ENCODE measurements around the gene PNLIP. TPM values are rescaled to one million over a fixed set of nuclear protein-coding genes. Genes with fewer than 3 reads are reported as not detected.

The PNLIP gene
- total RNA-seq, 4 donors from 2014 or later: not detected

DNA sequence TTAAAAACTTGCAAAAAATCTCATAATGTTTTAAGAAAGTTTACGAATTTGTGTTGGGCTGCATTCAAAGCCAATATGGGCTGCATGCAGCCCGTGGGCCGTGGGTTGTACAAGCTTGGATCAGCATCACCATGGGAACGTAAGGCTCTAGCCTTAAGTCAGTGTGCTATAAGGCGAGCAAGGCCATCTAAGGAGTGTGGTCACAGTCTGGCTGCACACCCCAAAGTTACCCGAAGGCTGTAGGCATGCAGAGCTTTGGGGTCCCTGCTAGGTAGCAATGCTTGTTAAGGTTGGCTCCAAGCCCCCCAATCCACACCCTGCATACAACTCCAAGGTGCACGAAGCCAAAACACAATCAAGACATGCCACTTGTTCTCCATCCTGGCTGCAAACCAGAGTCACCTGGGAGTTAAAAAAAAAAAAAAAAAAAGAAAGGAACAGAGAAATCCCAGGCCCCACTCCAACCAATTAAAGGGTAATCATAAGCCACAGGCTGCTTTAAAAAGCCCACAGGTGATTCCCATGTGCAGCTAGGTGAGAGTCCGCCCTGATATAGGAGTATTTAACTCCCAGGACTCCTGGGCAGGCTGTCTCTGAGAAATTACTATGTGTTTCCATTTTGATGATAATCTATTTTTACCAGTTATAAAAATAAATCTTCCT lies 66.5 kb downstream of the PNLIP start:
- H3K27ac ChIP-seq: no peak overlapping the region
- DNase-seq: no peak
- WGBS, 2 donors: 71 to 80% methylated on average over 7 to 8 of the region's 8 CpGs

DNA sequence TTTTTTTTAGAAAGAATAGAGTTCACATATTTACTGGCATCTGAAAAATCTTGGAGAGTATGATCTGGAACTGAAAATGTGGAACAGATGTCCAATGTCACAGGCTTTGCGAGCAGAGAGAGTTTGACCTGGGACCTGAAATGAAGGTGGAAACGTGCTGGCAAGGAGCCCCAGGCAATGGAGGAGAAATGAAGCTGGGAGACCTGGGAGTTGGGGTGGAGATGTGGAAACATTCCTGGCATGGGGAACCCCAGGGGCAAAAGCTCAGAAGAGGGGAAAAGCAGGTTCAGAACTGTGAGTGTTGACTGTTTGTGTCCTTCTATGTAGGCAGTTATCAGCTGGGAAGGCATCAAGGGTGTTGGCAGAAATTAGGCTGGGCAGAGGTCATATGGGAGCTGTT lies 67.7 kb downstream of the PNLIP start:
- Histone ChIP-seq H3K27me3 (peaks cover 0 to 27% (median 0%) of the 10 kb centered on the region in 4 donors), H3K4me3 (no peak overlapping the region), H3K27ac (no peak overlapping the region), H3K36me3 (no peaks in the 10 kb centered on the region), H3K4me1 (peaks cover 0 to 9% (median 0%) of the 10 kb centered on the region in 3 donors), H3K9me3 (no peaks in the 10 kb centered on the region)
- no peak for DNase-seq
- 45 to 75% methylated on average over 2 of the region's 2 CpGs for WGBS, 2 donors
- TF ChIP-seq, protein P1, sequence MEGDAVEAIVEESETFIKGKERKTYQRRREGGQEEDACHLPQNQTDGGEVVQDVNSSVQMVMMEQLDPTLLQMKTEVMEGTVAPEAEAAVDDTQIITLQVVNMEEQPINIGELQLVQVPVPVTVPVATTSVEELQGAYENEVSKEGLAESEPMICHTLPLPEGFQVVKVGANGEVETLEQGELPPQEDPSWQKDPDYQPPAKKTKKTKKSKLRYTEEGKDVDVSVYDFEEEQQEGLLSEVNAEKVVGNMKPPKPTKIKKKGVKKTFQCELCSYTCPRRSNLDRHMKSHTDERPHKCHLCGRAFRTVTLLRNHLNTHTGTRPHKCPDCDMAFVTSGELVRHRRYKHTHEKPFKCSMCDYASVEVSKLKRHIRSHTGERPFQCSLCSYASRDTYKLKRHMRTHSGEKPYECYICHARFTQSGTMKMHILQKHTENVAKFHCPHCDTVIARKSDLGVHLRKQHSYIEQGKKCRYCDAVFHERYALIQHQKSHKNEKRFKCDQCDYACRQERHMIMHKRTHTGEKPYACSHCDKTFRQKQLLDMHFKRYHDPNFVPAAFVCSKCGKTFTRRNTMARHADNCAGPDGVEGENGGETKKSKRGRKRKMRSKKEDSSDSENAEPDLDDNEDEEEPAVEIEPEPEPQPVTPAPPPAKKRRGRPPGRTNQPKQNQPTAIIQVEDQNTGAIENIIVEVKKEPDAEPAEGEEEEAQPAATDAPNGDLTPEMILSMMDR (IDR thresholded peaks at IDR 0.05): no peak
- TF ChIP-seq POLR2A (IDR thresholded peaks at IDR 0.05): no peak
- intact Hi-C loops (cut with DNase I): no loop called here

More for the DNA sequence above, 66.5 kb downstream of the PNLIP start:
- Histone ChIP-seq H3K27me3 (peaks cover 0 to 34% (median 0%) of the 10 kb centered on the region in 4 donors), H3K36me3 (no peaks in the 10 kb centered on the region), H3K9me3 (no peaks in the 10 kb centered on the region), H3K4me3 (no peak overlapping the region), H3K4me1 (peaks cover 0 to 9% (median 0%) of the 10 kb centered on the region in 3 donors)
- no peak for TF ChIP-seq POLR2A (IDR thresholded peaks at IDR 0.05)
- TF ChIP-seq, protein P1 (IDR thresholded peaks at IDR 0.05): no peak
- intact Hi-C loops (cut with DNase I): no loop called here

DNA sequence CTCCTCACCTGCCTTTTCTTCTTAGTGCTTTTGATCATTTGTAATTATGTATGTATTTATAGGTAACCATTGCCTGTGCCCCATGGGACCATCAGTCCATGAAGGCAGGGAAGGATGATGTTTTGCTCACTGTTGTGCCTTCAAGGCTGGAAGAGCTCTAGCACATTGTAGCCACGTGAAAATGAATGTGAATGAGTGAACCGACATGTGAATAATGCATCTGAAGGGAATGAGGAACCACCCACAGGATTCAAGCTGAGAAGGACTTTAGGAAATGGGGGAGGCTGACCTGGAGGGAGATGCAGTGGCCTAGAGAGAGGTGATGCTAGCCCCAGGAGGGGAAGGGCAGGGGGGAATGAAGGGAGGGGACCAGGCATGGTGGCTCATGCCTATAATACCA lies 69.1 kb downstream of the PNLIP start:
- Histone ChIP-seq H3K4me3 (no peak overlapping the region), H3K27me3 (peaks cover 0 to 14% (median 0%) of the 10 kb centered on the region in 4 donors), H3K9me3 (no peaks in the 10 kb centered on the region), H3K27ac (no peak overlapping the region), H3K4me1 (peaks cover 0 to 2% (median 0%) of the 10 kb centered on the region in 3 donors), H3K36me3 (no peaks in the 10 kb centered on the region)
- intact Hi-C loops (cut with DNase I): no loop called here
- WGBS, 2 donors: 20 to 58% methylated on average over 2 of the region's 2 CpGs
- no peak for DNase-seq
- no peak for TF ChIP-seq POLR2A (IDR thresholded peaks at IDR 0.05)
- TF ChIP-seq, protein P1 (IDR thresholded peaks at IDR 0.05): no peak

DNA sequence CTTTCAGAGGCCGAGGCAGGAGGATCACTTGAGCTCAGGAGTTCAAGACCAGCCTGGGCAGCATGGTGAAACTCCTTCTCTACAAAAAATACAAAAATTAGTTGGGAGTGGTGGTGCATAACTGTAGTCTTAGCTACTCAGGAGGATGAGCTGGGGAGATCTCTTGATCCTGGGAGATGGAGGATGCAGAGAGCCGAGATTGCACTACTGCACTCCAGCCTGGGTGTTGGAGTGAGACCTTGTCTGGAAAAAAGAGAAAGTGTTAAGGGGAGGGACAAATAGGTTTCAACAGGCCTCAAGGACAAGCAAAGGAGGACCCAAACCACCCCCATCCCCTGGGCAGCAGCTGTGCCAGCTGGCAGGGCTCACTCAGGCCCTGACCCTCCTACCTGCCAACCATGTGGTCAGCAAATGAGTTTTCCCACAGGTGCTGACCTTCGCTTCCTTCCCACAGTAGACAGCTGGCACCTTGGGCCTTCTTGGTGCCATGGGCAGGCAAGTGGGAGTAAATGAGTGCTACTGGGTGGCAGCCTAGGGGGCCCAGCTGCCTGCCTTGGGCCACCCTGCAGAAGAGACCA lies 69.6 kb downstream of the PNLIP start:
- TF ChIP-seq POLR2A (IDR thresholded peaks at IDR 0.05): no peak
- TF ChIP-seq, protein P1 (IDR thresholded peaks at IDR 0.05): no peak
- no peaks in the 10 kb centered on the region for H3K9me3 ChIP-seq
- H3K27me3 ChIP-seq: peaks cover 0 to 9% (median 0%) of the 10 kb centered on the region in 4 donors
- no peaks in the 10 kb centered on the region for H3K4me1 ChIP-seq
- intact Hi-C loops (cut with DNase I): no loop called here
- DNase-seq: no peak
- H3K4me3 ChIP-seq: no peak overlapping the region
- 65 to 71% methylated on average over 2 to 3 of the region's 3 CpGs for WGBS, 2 donors
- H3K36me3 ChIP-seq: no peaks in the 10 kb centered on the region
- H3K27ac ChIP-seq: no peak overlapping the region

Small RNA genes lying within 50 kb of the gene (small RNA-seq; reads per million reads assigned to genes)
- gene RNU6-1090P: 0 reads per million in 4 donors

Other genes starting within 250 kb of the PNLIP start
- gene CCDC172, start 221.5 kb upstream of the PNLIP start, total RNA-seq: not detected
- gene PNLIPRP3, start 118.1 kb upstream of the PNLIP start, total RNA-seq: 1 to 10 TPM in 3 of 4 donors, under 1 TPM in 1; 0.38 to 2.4 (median 1.7) TPM
- gene PNLIPRP1, start 45.0 kb downstream of the PNLIP start, total RNA-seq: not detected
- gene PNLIPRP2, start 75.0 kb downstream of the PNLIP start, total RNA-seq: not detected
- gene HSPA12A, start 196.6 kb downstream of the PNLIP start, total RNA-seq: 1 to 10 TPM; 1.9 to 5.9 (median 2.3) TPM

All from esophagus squamous epithelium (tissue), 5 donors.